ENCODE data around the gene MTAP.

DNA sequence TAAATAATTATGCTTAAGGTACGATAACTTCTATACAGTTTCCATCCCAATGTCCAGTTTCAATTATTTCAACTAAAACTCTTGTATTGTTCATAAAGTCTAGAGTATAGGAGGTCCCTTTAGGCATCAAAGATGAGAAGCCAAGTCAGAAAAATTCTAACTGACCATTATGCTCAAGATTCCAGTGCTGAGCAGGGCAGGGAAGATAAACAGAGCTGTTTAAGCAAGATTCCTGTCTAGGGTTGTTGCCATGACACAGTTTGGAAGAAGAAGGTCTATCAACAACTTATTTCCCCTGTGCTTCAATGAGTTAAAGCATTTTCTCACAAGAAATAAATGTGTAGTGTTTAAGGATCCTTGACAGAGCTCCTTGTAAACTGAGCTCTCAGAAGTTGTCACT, 48.9 kb upstream of the MTAP start:
- TF ChIP-seq POLR2A (IDR thresholded peaks at IDR 0.05; ENCODE audit: insufficient read depth in 1 of 2, low read depth in 2 of 2, low read length in 2 of 2) (no peak), MAZ (IDR thresholded peaks at IDR 0.05; ENCODE audit: borderline replicate concordance, low read depth, low read length) (no peak), MAZ (CRISPR knock-in tag; IDR thresholded peaks at IDR 0.05; ENCODE audit: low read depth) (no peak), CENPT (CRISPR knock-in tag; IDR thresholded peaks at IDR 0.05; ENCODE audit: low read depth) (no peak), ZNF746 (CRISPR knock-in tag; IDR thresholded peaks at IDR 0.05) (no peak), RAD21 (CRISPR knock-in tag; IDR thresholded peaks at IDR 0.05) (no peak), ZNF207 (IDR thresholded peaks at IDR 0.05; ENCODE audit: borderline replicate concordance) (no peak), NR2F2 (IDR thresholded peaks at IDR 0.05; ENCODE audit: borderline replicate concordance, low read depth) (no peak), ZMYM3 (CRISPR knock-in tag; IDR thresholded peaks at IDR 0.05) (no peak), SRSF4 (IDR thresholded peaks at IDR 0.05; ENCODE audit: low read depth, low read length, poor library complexity, severe bottlenecking) (no peak), MXI1 (IDR thresholded peaks at IDR 0.05; ENCODE audit: borderline replicate concordance, low read depth, low read length) (no peak), BRCA1 (CRISPR knock-in tag; IDR thresholded peaks at IDR 0.05) (no peak)
- TF ChIP-seq, protein P1, sequence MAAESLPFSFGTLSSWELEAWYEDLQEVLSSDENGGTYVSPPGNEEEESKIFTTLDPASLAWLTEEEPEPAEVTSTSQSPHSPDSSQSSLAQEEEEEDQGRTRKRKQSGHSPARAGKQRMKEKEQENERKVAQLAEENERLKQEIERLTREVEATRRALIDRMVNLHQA (CRISPR knock-in tag; IDR thresholded peaks at IDR 0.05), result no peak
- TF ChIP-seq, protein P2, sequence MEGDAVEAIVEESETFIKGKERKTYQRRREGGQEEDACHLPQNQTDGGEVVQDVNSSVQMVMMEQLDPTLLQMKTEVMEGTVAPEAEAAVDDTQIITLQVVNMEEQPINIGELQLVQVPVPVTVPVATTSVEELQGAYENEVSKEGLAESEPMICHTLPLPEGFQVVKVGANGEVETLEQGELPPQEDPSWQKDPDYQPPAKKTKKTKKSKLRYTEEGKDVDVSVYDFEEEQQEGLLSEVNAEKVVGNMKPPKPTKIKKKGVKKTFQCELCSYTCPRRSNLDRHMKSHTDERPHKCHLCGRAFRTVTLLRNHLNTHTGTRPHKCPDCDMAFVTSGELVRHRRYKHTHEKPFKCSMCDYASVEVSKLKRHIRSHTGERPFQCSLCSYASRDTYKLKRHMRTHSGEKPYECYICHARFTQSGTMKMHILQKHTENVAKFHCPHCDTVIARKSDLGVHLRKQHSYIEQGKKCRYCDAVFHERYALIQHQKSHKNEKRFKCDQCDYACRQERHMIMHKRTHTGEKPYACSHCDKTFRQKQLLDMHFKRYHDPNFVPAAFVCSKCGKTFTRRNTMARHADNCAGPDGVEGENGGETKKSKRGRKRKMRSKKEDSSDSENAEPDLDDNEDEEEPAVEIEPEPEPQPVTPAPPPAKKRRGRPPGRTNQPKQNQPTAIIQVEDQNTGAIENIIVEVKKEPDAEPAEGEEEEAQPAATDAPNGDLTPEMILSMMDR (CRISPR knock-in tag; IDR thresholded peaks at IDR 0.05), result no peak
- TF ChIP-seq, protein P3, sequence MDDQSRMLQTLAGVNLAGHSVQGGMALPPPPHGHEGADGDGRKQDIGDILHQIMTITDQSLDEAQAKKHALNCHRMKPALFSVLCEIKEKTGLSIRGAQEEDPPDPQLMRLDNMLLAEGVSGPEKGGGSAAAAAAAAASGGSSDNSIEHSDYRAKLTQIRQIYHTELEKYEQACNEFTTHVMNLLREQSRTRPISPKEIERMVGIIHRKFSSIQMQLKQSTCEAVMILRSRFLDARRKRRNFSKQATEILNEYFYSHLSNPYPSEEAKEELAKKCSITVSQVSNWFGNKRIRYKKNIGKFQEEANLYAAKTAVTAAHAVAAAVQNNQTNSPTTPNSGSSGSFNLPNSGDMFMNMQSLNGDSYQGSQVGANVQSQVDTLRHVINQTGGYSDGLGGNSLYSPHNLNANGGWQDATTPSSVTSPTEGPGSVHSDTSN (CRISPR knock-in tag; IDR thresholded peaks at IDR 0.05; ENCODE audit: borderline replicate concordance), result no peak
